Parathyroid adenoma (tissue), 2 donors: Measurements from ENCODE around the gene MOCOS.

Source experiments
- H2AFZ ChIP-seq: fragments of 300-600 bp; sonication (generic); one replicate; pipeline ENCODE4 v1.7.0; 2017; ENCODE audit warnings: antibody characterized with exemption, mild to moderate bottlenecking
- H3K27ac ChIP-seq: fragments of 300-600 bp; sonication (generic); one replicate; pipeline ENCODE4 v1.7.0; 2017
- H3K27me3 ChIP-seq: fragments of 300-600 bp; sonication (generic); one replicate; pipeline ENCODE4 v1.7.0; 2017; ENCODE audit warnings: low read length; ENCODE audit not compliant: control insufficient read depth, insufficient read depth
- H3K36me3 ChIP-seq: fragments of 300-600 bp; sonication (generic); one replicate; pipeline ENCODE4 v1.7.0; 2017; ENCODE audit warnings: low read length; ENCODE audit not compliant: control insufficient read depth, insufficient read depth
- H3K4me1 ChIP-seq: fragments of 300-600 bp; sonication (generic); one replicate; pipeline ENCODE4 v1.7.0; 2017; ENCODE audit warnings: control low read depth
- H3K4me2 ChIP-seq: fragments of 300-600 bp; sonication (generic); one replicate; pipeline ENCODE4 v1.7.0; 2017; ENCODE audit warnings: low read length
- H3K4me3 ChIP-seq: fragments of 300-600 bp; sonication (generic); one replicate; pipeline ENCODE4 v1.7.0; 2017; ENCODE audit warnings: low read depth, low read length
- H3K79me2 ChIP-seq: fragments of 300-600 bp; sonication (generic); one replicate; pipeline ENCODE4 v1.7.0; 2017; ENCODE audit warnings: control low read depth
- H3K9ac ChIP-seq: fragments of 300-600 bp; sonication (generic); one replicate; pipeline ENCODE4 v1.7.0; 2017; ENCODE audit warnings: mild to moderate bottlenecking
- H3K9me3 ChIP-seq: fragments of 300-600 bp; sonication (generic); one replicate; pipeline ENCODE4 v1.7.0; 2017; ENCODE audit warnings: low read length; ENCODE audit not compliant: control insufficient read depth
- TF ChIP-seq, protein P1 (sequence below): fragments of 300-600 bp; sonication (generic); IDR thresholded peaks from one replicate; pipeline ENCODE4 v1.7.0; 2017; ENCODE audit warnings: antibody characterized with exemption, mild to moderate bottlenecking
- donor health status: primary hyperparathyroidism.

Gene MOCOS

DNA sequence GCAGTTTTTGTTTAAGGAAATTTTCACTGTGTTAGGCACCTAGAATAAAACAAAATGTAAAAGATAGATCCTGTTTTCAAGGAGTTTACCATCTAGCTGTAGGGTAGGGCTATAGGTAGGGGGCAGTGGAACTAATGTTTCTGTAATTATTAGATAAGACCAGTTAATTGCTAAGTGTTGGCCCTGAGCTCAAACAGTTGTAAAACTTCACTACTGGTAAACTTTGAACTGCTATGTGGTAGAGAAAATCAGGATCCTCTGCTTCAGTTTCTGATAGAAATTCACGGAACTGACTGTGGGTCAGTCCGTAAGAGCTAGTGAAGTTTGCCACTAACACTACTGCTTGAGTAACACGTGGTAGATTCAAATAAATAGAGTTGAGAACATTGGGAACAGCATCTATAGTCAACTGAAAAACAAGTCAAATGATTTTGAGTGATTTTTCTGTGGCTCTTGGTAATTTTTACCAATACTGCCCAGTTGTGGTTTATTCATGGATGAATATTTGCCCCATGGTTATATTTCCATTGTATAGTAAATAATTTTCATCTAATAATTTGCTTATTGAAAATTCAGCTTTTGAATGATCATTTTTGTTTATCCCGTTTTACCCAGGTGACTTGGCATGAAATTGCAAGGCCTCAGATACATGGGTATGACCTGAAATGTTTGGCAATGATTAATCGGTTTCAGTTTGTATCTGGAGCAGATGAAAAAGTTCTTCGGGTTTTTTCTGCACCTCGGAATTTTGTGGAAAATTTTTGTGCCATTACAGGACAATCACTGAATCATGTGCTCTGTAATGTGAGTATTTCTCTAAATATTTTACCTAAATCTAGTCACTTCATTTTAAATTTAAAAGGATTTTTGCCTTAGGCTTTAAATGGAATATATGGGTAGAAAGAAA, 31.2 kb upstream of the MOCOS start:
- TF ChIP-seq, protein P1, sequence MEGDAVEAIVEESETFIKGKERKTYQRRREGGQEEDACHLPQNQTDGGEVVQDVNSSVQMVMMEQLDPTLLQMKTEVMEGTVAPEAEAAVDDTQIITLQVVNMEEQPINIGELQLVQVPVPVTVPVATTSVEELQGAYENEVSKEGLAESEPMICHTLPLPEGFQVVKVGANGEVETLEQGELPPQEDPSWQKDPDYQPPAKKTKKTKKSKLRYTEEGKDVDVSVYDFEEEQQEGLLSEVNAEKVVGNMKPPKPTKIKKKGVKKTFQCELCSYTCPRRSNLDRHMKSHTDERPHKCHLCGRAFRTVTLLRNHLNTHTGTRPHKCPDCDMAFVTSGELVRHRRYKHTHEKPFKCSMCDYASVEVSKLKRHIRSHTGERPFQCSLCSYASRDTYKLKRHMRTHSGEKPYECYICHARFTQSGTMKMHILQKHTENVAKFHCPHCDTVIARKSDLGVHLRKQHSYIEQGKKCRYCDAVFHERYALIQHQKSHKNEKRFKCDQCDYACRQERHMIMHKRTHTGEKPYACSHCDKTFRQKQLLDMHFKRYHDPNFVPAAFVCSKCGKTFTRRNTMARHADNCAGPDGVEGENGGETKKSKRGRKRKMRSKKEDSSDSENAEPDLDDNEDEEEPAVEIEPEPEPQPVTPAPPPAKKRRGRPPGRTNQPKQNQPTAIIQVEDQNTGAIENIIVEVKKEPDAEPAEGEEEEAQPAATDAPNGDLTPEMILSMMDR = no peak
- Histone ChIP-seq H3K4me2 (no peak overlapping the region), H3K9ac (no peak overlapping the region), H3K4me1 (no peaks in the 10 kb centered on the region), H2AFZ (no peak overlapping the region), H3K79me2 (peaks cover 2% of the 10 kb centered on the region), H3K36me3 (no peaks in the 10 kb centered on the region), H3K4me3 (no peak overlapping the region), H3K27me3 (no peaks in the 10 kb centered on the region), H3K27ac (no peak overlapping the region), H3K9me3 (no peaks in the 10 kb centered on the region)

DNA sequence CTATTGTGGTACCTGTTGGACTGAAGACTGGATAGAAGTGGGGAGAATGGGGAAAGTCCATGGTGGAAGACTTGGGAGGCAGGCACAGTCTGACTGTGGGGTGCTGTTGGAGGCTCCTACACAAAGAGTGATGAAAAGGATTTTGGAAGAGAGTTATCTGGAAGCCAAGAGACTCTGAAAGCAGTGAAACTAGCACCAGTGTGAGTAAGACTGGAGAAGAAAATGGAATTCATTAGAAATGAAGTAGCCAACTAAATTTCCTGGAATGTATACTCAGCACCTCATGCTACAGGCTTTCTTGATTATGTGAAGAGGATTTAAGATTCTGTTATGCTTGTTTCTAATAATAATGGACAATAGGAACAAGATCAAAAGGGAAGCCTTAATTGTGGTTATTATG, 29.9 kb upstream of the MOCOS start:
- peaks cover 2% of the 10 kb centered on the region for H3K79me2 ChIP-seq
- H3K4me1 ChIP-seq = no peaks in the 10 kb centered on the region
- no peak overlapping the region for H3K4me2 ChIP-seq
- H3K27me3 ChIP-seq = no peaks in the 10 kb centered on the region
- H2AFZ ChIP-seq = no peak overlapping the region
- no peak overlapping the region for H3K27ac ChIP-seq
- H3K4me3 ChIP-seq = no peak overlapping the region
- TF ChIP-seq, protein P1 = no peak
- no peaks in the 10 kb centered on the region for H3K9me3 ChIP-seq
- H3K36me3 ChIP-seq = no peaks in the 10 kb centered on the region
- no peak overlapping the region for H3K9ac ChIP-seq

GRCh38 chr18:36158266-36158867, 28.9 kb upstream of the MOCOS start:
- H3K9me3 ChIP-seq = no peaks in the 10 kb centered on the region
- no peak overlapping the region for H3K27ac ChIP-seq
- no peak overlapping the region for H2AFZ ChIP-seq
- no peak overlapping the region for H3K4me3 ChIP-seq
- peaks cover 2% of the 10 kb centered on the region for H3K79me2 ChIP-seq
- no peaks in the 10 kb centered on the region for H3K27me3 ChIP-seq
- H3K4me2 ChIP-seq = no peak overlapping the region
- no peak overlapping the region for H3K9ac ChIP-seq
- TF ChIP-seq, protein P1 = no peak
- no peaks in the 10 kb centered on the region for H3K36me3 ChIP-seq
- no peaks in the 10 kb centered on the region for H3K4me1 ChIP-seq

DNA sequence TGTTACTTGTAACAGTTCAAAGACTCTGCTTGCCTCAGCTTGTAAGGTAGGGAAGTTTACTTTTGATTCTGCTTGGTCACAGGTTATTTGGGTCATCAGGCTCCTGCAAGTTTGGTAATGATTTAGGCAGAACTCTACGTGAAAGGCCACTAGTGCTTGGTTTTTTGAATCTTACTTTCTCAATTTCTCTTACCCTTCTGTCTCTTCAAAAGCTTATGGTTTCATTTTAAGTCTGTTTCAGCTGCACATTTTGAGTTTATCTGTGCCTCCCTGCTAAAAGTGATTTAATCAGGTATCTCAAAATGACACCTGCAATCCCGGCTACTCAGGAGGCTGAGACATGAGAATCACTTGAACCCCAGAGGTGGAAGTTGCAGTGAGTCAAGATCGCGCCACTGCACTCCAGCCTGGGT, 26.3 kb upstream of the MOCOS start:
- no peaks in the 10 kb centered on the region for H3K27me3 ChIP-seq
- H3K79me2 ChIP-seq = peaks cover under 1% of the 10 kb centered on the region
- no peak overlapping the region for H3K4me2 ChIP-seq
- no peaks in the 10 kb centered on the region for H3K4me1 ChIP-seq
- H3K36me3 ChIP-seq = no peaks in the 10 kb centered on the region
- H2AFZ ChIP-seq = no peak overlapping the region
- H3K27ac ChIP-seq = no peak overlapping the region
- no peak overlapping the region for H3K4me3 ChIP-seq
- TF ChIP-seq, protein P1 = no peak
- no peak overlapping the region for H3K9ac ChIP-seq
- H3K9me3 ChIP-seq = no peaks in the 10 kb centered on the region
